ENCODE data around the gene SNX25. TPM values are rescaled to one million over a fixed set of nuclear protein-coding genes. Genes with fewer than 3 reads are reported as not detected.

The SNX25 gene
- polyA plus RNA-seq, 1 donor (not counting 4 experiments of a cell fraction or from before 2014, with no cell fraction given): 5.0 TPM

GRCh38 chr4:185335579-185335978 is 126.2 kb downstream of the SNX25 start:
- no peak overlapping the region for H3K27ac ChIP-seq (ENCODE audit: control insufficient read depth, insufficient read depth, low read length)
- dilution Hi-C loops (cut with MboI; ENCODE audit: extremely low pct_ligation_motif_present, low sequenced_read_pairs): no loop called here
- H3K4me3 ChIP-seq (ENCODE audit: control insufficient read depth in 2 of 3, extremely low read depth in 1 of 3, insufficient read depth in 2 of 3, low read depth in 1 of 3, low read length in 3 of 3): no peak overlapping the region
- no peaks in the 10 kb centered on the region for H3K27me3 ChIP-seq (ENCODE audit: control insufficient read depth, extremely low read depth, insufficient read depth, low read length)
- H3K9me1 ChIP-seq (ENCODE audit: control insufficient read depth, extremely low read depth, insufficient read depth, low read length): no peaks in the 10 kb centered on the region
- peaks cover 0 to 4% of the 10 kb centered on the region in 2 experiments for H3K36me3 ChIP-seq (ENCODE audit: control insufficient read depth in 2 of 2, extremely low read depth in 1 of 2, insufficient read depth in 2 of 2, low read length in 2 of 2)
- no peaks in the 10 kb centered on the region for H3K79me2 ChIP-seq (ENCODE audit: control insufficient read depth, insufficient read depth, low read length)
- H3K4me1 ChIP-seq (ENCODE audit: control insufficient read depth, extremely low read depth, insufficient read depth, low read length): no peaks in the 10 kb centered on the region
- no peaks in the 10 kb centered on the region for H3K9me3 ChIP-seq (ENCODE audit: control insufficient read depth, low read depth, low read length)
- no peak for TF ChIP-seq CTCF (optimal IDR thresholded peaks at IDR 0.05 in 1 of 3, IDR thresholded peaks at IDR 0.05 in 1 of 3, conservative IDR thresholded peaks at IDR 0.05 in 1 of 3; ENCODE audit: extremely low read depth in 1 of 3, insufficient read depth in 2 of 3, low read length in 3 of 3)
- FAIRE-seq: no peak
- no peaks in the 10 kb centered on the region for H4K20me1 ChIP-seq (ENCODE audit: control insufficient read depth, extremely low read depth, insufficient read depth, low read length)
- H3K4me2 ChIP-seq (ENCODE audit: control insufficient read depth, extremely low read depth, insufficient read depth, low read depth, low read length): no peak overlapping the region
- no peak overlapping the region for H2AFZ ChIP-seq (ENCODE audit: control insufficient read depth, low read length)
- H3K9ac ChIP-seq (ENCODE audit: control insufficient read depth, extremely low read depth, insufficient read depth, low read length): no peak overlapping the region
- no peak for DNase-seq (ENCODE audit: low read depth, low spot score)

GRCh38 chr4:185339941-185340340 is 130.5 kb downstream of the SNX25 start:
- no peaks in the 10 kb centered on the region for H3K4me1 ChIP-seq (ENCODE audit: control insufficient read depth, extremely low read depth, insufficient read depth, low read length)
- H3K4me3 ChIP-seq (ENCODE audit: control insufficient read depth in 2 of 3, extremely low read depth in 1 of 3, insufficient read depth in 2 of 3, low read depth in 1 of 3, low read length in 3 of 3): no peak overlapping the region
- no peak overlapping the region for H3K9ac ChIP-seq (ENCODE audit: control insufficient read depth, extremely low read depth, insufficient read depth, low read length)
- no peaks in the 10 kb centered on the region for H3K79me2 ChIP-seq (ENCODE audit: control insufficient read depth, insufficient read depth, low read length)
- peaks cover 0 to 4% of the 10 kb centered on the region in 2 experiments for H3K36me3 ChIP-seq (ENCODE audit: control insufficient read depth in 2 of 2, extremely low read depth in 1 of 2, insufficient read depth in 2 of 2, low read length in 2 of 2)
- dilution Hi-C loops (cut with MboI; ENCODE audit: extremely low pct_ligation_motif_present, low sequenced_read_pairs): no loop called here
- H4K20me1 ChIP-seq (ENCODE audit: control insufficient read depth, extremely low read depth, insufficient read depth, low read length): no peaks in the 10 kb centered on the region
- no peak overlapping the region for H3K4me2 ChIP-seq (ENCODE audit: control insufficient read depth, extremely low read depth, insufficient read depth, low read depth, low read length)
- FAIRE-seq (no peak), DNase-seq (ENCODE audit: low read depth, low spot score) (no peak)
- H2AFZ ChIP-seq (ENCODE audit: control insufficient read depth, low read length): no peak overlapping the region
- no peak overlapping the region for H3K27ac ChIP-seq (ENCODE audit: control insufficient read depth, insufficient read depth, low read length)
- no peaks in the 10 kb centered on the region for H3K27me3 ChIP-seq (ENCODE audit: control insufficient read depth, extremely low read depth, insufficient read depth, low read length)
- no peaks in the 10 kb centered on the region for H3K9me3 ChIP-seq (ENCODE audit: control insufficient read depth, low read depth, low read length)
- no peaks in the 10 kb centered on the region for H3K9me1 ChIP-seq (ENCODE audit: control insufficient read depth, extremely low read depth, insufficient read depth, low read length)
- TF ChIP-seq CTCF (optimal IDR thresholded peaks at IDR 0.05 in 1 of 3, IDR thresholded peaks at IDR 0.05 in 1 of 3, conservative IDR thresholded peaks at IDR 0.05 in 1 of 3; ENCODE audit: extremely low read depth in 1 of 3, insufficient read depth in 2 of 3, low read length in 3 of 3) (no peak), EZH2 (IDR thresholded peaks at IDR 0.05; ENCODE audit: low read length) (no peak)
